ENCODE measurements around the gene CALN1.
"Not testable (repeated sequence)": the region's sequence is repeated elsewhere in the genome, so short reads cannot be mapped to it uniquely, and the experiment has no call there.

CALN1 gene

DNA sequence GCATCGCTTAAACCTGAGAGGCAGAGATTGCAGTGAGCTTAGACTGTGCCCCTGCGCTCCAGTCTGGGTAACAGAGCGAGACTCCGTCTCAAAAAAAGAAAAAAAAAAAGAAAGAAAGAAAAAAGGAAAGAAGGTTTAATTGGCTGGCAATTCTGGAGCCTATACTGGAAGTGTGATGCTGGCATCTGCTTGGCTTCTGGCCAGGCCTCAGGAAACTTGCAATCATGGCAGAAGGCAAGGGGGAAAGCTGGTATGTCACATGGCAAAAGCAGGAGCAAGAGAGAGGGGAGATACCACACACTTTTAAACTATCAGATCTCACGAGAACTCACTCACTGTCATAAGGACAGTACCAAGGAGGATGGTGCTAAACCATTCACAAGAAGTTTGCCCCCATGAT lies 190.0 kb downstream of the CALN1 start:
- 95% methylated on average over 3 of the region's 5 CpGs for WGBS (ENCODE audit: insufficient coverage)
- H3K4me3 ChIP-seq (ENCODE audit: control insufficient read depth in 1 of 7, extremely low read depth in 1 of 7, insufficient read depth in 4 of 7, low read depth in 2 of 7, low read length in 6 of 7) = no peak overlapping the region
- ChIA-PET CTCF (no interaction called here), POLR2A (no interaction called here)
- H3K9me3 ChIP-seq (ENCODE audit: control extremely low read depth in 1 of 5, control insufficient read depth in 4 of 5, insufficient read depth in 2 of 5, low read depth in 1 of 5, low read length in 4 of 5) = peaks cover 0 to 3% (median 0%) of the 10 kb centered on the region in 5 experiments
- no peak for DNase-seq
- no peak overlapping the region for H3K27ac ChIP-seq (ENCODE audit: insufficient read depth in 1 of 2, low read depth in 1 of 2, low read length in 2 of 2, poor library complexity in 1 of 2, severe bottlenecking in 2 of 2)
- H3K27me3 ChIP-seq (replicated peaks in 2 of 5; ENCODE audit: control insufficient read depth in 4 of 5, insufficient read depth in 5 of 5, low read length in 4 of 5) = no peaks in the 10 kb centered on the region
- H3K4me1 ChIP-seq (ENCODE audit: control extremely low read depth in 1 of 4, control insufficient read depth in 4 of 4, insufficient read depth in 4 of 4, low read length in 3 of 4) = peaks cover 0 to 11% (median 8%) of the 10 kb centered on the region in 4 experiments
- peaks cover 0 to 5% (median 0%) of the 10 kb centered on the region in 4 experiments for H3K36me3 ChIP-seq (ENCODE audit: control insufficient read depth in 4 of 4, insufficient read depth in 4 of 4, low read length in 3 of 4)

DNA sequence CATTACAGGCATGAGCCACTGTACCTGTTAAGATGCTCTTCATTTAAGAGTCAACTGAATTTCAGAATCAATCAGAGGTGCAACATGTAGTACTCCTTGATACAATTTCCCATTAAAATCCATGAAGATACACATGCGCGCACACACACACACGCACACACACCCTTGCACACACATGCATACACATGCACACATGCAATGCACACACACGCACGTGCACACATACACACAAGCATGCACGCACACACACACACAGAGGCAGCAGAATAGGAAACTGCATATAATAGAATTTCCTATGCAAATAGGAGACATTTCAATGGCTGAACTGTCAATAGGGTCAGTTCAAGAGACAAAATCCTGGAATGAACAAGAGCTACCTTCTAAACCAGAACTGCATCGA lies 192.6 kb downstream of the CALN1 start:
- 97% methylated on average over 4 of the region's 7 CpGs for WGBS (ENCODE audit: insufficient coverage)
- Histone ChIP-seq H3K27ac (ENCODE audit: insufficient read depth in 1 of 2, low read depth in 1 of 2, low read length in 2 of 2, poor library complexity in 1 of 2, severe bottlenecking in 2 of 2) (no peak overlapping the region), H3K36me3 (ENCODE audit: control insufficient read depth in 4 of 4, insufficient read depth in 4 of 4, low read length in 3 of 4) (no peaks in the 10 kb centered on the region), H3K9me3 (ENCODE audit: control extremely low read depth in 1 of 5, control insufficient read depth in 4 of 5, insufficient read depth in 2 of 5, low read depth in 1 of 5, low read length in 4 of 5) (peaks cover 0 to 3% (median 0%) of the 10 kb centered on the region in 5 experiments), H3K4me3 (ENCODE audit: control insufficient read depth in 1 of 7, extremely low read depth in 1 of 7, insufficient read depth in 4 of 7, low read depth in 2 of 7, low read length in 6 of 7) (no peak overlapping the region), H3K27me3 (replicated peaks in 2 of 5; ENCODE audit: control insufficient read depth in 4 of 5, insufficient read depth in 5 of 5, low read length in 4 of 5) (no peaks in the 10 kb centered on the region), H3K4me1 (ENCODE audit: control extremely low read depth in 1 of 4, control insufficient read depth in 4 of 4, insufficient read depth in 4 of 4, low read length in 3 of 4) (peaks cover 0 to 11% (median 6%) of the 10 kb centered on the region in 4 experiments)
- no peak for DNase-seq
- POLR2A ChIA-PET = no interaction called here
- CTCF ChIA-PET = no interaction called here

- ChIA-PET POLR2A (no interaction called here), CTCF (interaction anchor here (0.6 kb wide), 1 partner anchor 126 kb away, joined by 4 read pairs; no protein-coding TSS in a partner anchor)
- Histone ChIP-seq H3K4me3 (ENCODE audit: control insufficient read depth in 1 of 7, extremely low read depth in 1 of 7, insufficient read depth in 4 of 7, low read depth in 2 of 7, low read length in 6 of 7) (no peak overlapping the region), H3K9me3 (ENCODE audit: control extremely low read depth in 1 of 5, control insufficient read depth in 4 of 5, insufficient read depth in 2 of 5, low read depth in 1 of 5, low read length in 4 of 5) (peaks cover 0 to 1% (median 0%) of the 10 kb centered on the region in 5 experiments), H3K36me3 (ENCODE audit: control insufficient read depth in 4 of 4, insufficient read depth in 4 of 4, low read length in 3 of 4) (no peaks in the 10 kb centered on the region), H3K27me3 (replicated peaks in 2 of 5; ENCODE audit: control insufficient read depth in 4 of 5, insufficient read depth in 5 of 5, low read length in 4 of 5) (no peaks in the 10 kb centered on the region), H3K4me1 (ENCODE audit: control extremely low read depth in 1 of 4, control insufficient read depth in 4 of 4, insufficient read depth in 4 of 4, low read length in 3 of 4) (no peaks in the 10 kb centered on the region), H3K27ac (ENCODE audit: insufficient read depth in 1 of 2, low read depth in 1 of 2, low read length in 2 of 2, poor library complexity in 1 of 2, severe bottlenecking in 2 of 2) (no peak overlapping the region)
- 98% methylated on average over 5 of the region's 5 CpGs for WGBS (ENCODE audit: insufficient coverage)
- no peak for DNase-seq
Measured at GRCh38 chr7:72217151-72217550, 195.0 kb downstream of the CALN1 start.

- H3K36me3 ChIP-seq (ENCODE audit: control insufficient read depth in 4 of 4, insufficient read depth in 4 of 4, low read length in 3 of 4) = no peaks in the 10 kb centered on the region
- CTCF ChIA-PET = interaction anchor here (0.7 to 1.3 kb wide), 3 partner anchors 18 to 121 kb away, joined by 3 read pairs; no protein-coding TSS in a partner anchor
- no peaks in the 10 kb centered on the region for H3K4me1 ChIP-seq (ENCODE audit: control extremely low read depth in 1 of 4, control insufficient read depth in 4 of 4, insufficient read depth in 4 of 4, low read length in 3 of 4)
- no peaks in the 10 kb centered on the region for H3K9me3 ChIP-seq (ENCODE audit: control extremely low read depth in 1 of 5, control insufficient read depth in 4 of 5, insufficient read depth in 2 of 5, low read depth in 1 of 5, low read length in 4 of 5)
- POLR2A ChIA-PET = no interaction called here
- 98% methylated on average over 5 of the region's 5 CpGs for WGBS (ENCODE audit: insufficient coverage)
- no peak overlapping the region for H3K4me3 ChIP-seq (ENCODE audit: control insufficient read depth in 1 of 7, extremely low read depth in 1 of 7, insufficient read depth in 4 of 7, low read depth in 2 of 7, low read length in 6 of 7)
- H3K27me3 ChIP-seq (replicated peaks in 2 of 5; ENCODE audit: control insufficient read depth in 4 of 5, insufficient read depth in 5 of 5, low read length in 4 of 5) = no peaks in the 10 kb centered on the region
- no peak overlapping the region for H3K27ac ChIP-seq (ENCODE audit: insufficient read depth in 1 of 2, low read depth in 1 of 2, low read length in 2 of 2, poor library complexity in 1 of 2, severe bottlenecking in 2 of 2)
- no peak for DNase-seq
Measured at GRCh38 chr7:72213769-72214168, 198.4 kb downstream of the CALN1 start.

DNA sequence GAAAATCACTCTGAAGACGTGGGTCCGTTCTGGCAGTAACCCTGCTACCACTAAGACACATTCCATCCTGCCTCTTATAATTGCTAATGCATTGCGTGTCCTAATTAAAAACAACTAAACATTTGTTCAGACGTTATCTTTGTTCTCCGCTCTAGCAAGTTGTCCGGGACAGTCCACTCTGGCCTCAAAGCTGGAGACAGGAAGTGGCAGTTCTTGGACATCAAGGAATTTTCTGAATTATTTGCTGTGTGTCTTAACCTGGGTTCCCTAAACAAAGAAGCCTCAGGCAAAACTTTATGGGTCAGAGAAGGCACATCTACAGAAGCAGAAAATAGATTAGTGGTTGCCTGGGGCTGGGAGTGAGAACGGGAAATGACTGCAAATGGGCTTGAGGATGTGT lies 199.1 kb downstream of the CALN1 start:
- WGBS (ENCODE audit: insufficient coverage) = 99% methylated on average over 6 of the region's 7 CpGs
- POLR2A ChIA-PET = no interaction called here
- no peak overlapping the region for H3K4me3 ChIP-seq (ENCODE audit: control insufficient read depth in 1 of 7, extremely low read depth in 1 of 7, insufficient read depth in 4 of 7, low read depth in 2 of 7, low read length in 6 of 7)
- H3K27me3 ChIP-seq (replicated peaks in 2 of 5; ENCODE audit: control insufficient read depth in 4 of 5, insufficient read depth in 5 of 5, low read length in 4 of 5) = no peaks in the 10 kb centered on the region
- H3K4me1 ChIP-seq (ENCODE audit: control extremely low read depth in 1 of 4, control insufficient read depth in 4 of 4, insufficient read depth in 4 of 4, low read length in 3 of 4) = no peaks in the 10 kb centered on the region
- no peaks in the 10 kb centered on the region for H3K36me3 ChIP-seq (ENCODE audit: control insufficient read depth in 4 of 4, insufficient read depth in 4 of 4, low read length in 3 of 4)
- no peak overlapping the region for H3K27ac ChIP-seq (ENCODE audit: insufficient read depth in 1 of 2, low read depth in 1 of 2, low read length in 2 of 2, poor library complexity in 1 of 2, severe bottlenecking in 2 of 2)
- CTCF ChIA-PET = interaction anchor here (0.7 to 0.8 kb wide), 2 partner anchors 17 to 122 kb away, joined by 3 read pairs; no protein-coding TSS in a partner anchor
- no peaks in the 10 kb centered on the region for H3K9me3 ChIP-seq (ENCODE audit: control extremely low read depth in 1 of 5, control insufficient read depth in 4 of 5, insufficient read depth in 2 of 5, low read depth in 1 of 5, low read length in 4 of 5)
- DNase-seq = no peak

DNA sequence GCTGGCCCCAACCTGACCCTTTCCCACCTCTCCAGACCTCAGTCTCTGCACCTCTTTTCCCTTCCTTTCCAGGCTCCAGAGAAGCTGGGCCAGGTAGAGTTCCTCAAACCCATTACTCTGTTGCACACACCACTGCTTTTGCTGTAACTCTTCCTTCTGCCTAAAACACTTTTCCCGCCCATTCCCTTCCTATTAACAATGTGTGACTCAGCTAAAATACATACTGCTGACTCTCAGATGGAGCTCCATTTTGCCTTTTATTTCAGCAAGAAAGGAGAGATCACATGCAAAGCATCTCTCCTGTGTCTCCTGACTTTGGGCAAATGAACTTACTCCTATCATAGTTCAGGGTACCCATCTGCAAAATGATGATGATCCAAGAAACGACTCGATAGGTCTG lies 201.0 kb downstream of the CALN1 start:
- 100% methylated on average over 3 of the region's 3 CpGs for WGBS (ENCODE audit: insufficient coverage)

GRCh38 chr7:72209006-72209405 lies 203.1 kb downstream of the CALN1 start:
- CTCF ChIA-PET; H3K4me1 ChIP-seq (ENCODE audit: control extremely low read depth in 1 of 4, control insufficient read depth in 4 of 4, insufficient read depth in 4 of 4, low read length in 3 of 4); H3K4me3 ChIP-seq (ENCODE audit: control insufficient read depth in 1 of 7, extremely low read depth in 1 of 7, insufficient read depth in 4 of 7, low read depth in 2 of 7, low read length in 6 of 7); POLR2A ChIA-PET; H3K27me3 ChIP-seq (replicated peaks in 2 of 5; ENCODE audit: control insufficient read depth in 4 of 5, insufficient read depth in 5 of 5, low read length in 4 of 5); H3K36me3 ChIP-seq (ENCODE audit: control insufficient read depth in 4 of 4, insufficient read depth in 4 of 4, low read length in 3 of 4); DNase-seq; H3K27ac ChIP-seq (ENCODE audit: insufficient read depth in 1 of 2, low read depth in 1 of 2, low read length in 2 of 2, poor library complexity in 1 of 2, severe bottlenecking in 2 of 2): not testable (repeated sequence)
- H3K9me3 ChIP-seq (ENCODE audit: control extremely low read depth in 1 of 5, control insufficient read depth in 4 of 5, insufficient read depth in 2 of 5, low read depth in 1 of 5, low read length in 4 of 5) = peaks cover 0 to 10% (median 0%) of the 10 kb centered on the region in 5 experiments

More for the DNA sequence above, 201.0 kb downstream of the CALN1 start:
- CTCF ChIA-PET = interaction anchor here (1.3 kb wide), 1 partner anchor 11 kb away, joined by 3 read pairs; no protein-coding TSS in a partner anchor
- DNase-seq = no peak
- POLR2A ChIA-PET = interaction anchor here (0.6 kb wide), 1 partner anchor 239 kb away, joined by 6 read pairs; no protein-coding TSS in a partner anchor
- H3K4me3 ChIP-seq (ENCODE audit: control insufficient read depth in 1 of 7, extremely low read depth in 1 of 7, insufficient read depth in 4 of 7, low read depth in 2 of 7, low read length in 6 of 7) = no peak overlapping the region
- no peaks in the 10 kb centered on the region for H3K27me3 ChIP-seq (replicated peaks in 2 of 5; ENCODE audit: control insufficient read depth in 4 of 5, insufficient read depth in 5 of 5, low read length in 4 of 5)
- H3K27ac ChIP-seq (ENCODE audit: insufficient read depth in 1 of 2, low read depth in 1 of 2, low read length in 2 of 2, poor library complexity in 1 of 2, severe bottlenecking in 2 of 2) = no peak overlapping the region
- H3K36me3 ChIP-seq (ENCODE audit: control insufficient read depth in 4 of 4, insufficient read depth in 4 of 4, low read length in 3 of 4) = peaks cover 0 to 2% (median 0%) of the 10 kb centered on the region in 4 experiments
- H3K9me3 ChIP-seq (ENCODE audit: control extremely low read depth in 1 of 5, control insufficient read depth in 4 of 5, insufficient read depth in 2 of 5, low read depth in 1 of 5, low read length in 4 of 5) = peaks cover 0 to 4% (median 0%) of the 10 kb centered on the region in 5 experiments
- no peaks in the 10 kb centered on the region for H3K4me1 ChIP-seq (ENCODE audit: control extremely low read depth in 1 of 4, control insufficient read depth in 4 of 4, insufficient read depth in 4 of 4, low read length in 3 of 4)
